ENCODE data around the gene JAG1.

JAG1 gene

DNA sequence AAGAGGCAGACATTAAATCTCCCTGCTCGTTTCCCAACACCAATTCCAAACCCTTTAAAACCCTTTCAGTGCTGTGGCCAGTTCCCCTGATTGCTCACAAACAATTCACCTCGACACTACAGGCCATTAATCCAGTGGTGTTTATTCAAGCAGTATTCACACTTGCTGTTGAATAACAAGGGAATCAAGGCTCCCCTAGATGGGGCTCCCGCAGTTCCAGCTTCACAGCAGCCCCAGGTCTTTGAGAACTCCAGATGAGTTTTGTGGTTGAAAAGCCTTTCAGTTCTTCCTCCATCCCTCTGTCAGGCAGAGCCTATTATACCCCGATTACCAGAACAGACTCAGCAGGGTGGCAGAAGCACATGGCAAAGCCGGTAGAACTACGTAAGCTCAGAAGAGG lies 36.2 kb downstream of the JAG1 start:
- H3K4me1 ChIP-seq (ENCODE audit: control insufficient read depth, insufficient read depth, low read length), result no peaks in the 10 kb centered on the region; the same call in 1 of the 2 replicates
- ChIA-PET POLR2A (no interaction called here), CTCF (interaction anchor here (0.5 to 0.6 kb wide), 2 partner anchors 366 to 1229 kb away, joined by 3 to 4 read pairs; no protein-coding TSS in a partner anchor)
- peaks cover 14 to 56% of the 10 kb centered on the region in 2 experiments; a peak in 2 of 3 replicates for H3K36me3 ChIP-seq (ENCODE audit: control insufficient read depth in 2 of 2, insufficient read depth in 1 of 2, low read length in 2 of 2)
- no peak overlapping the region for H3K27ac ChIP-seq (ENCODE audit: extremely low read depth, low read depth, low read length)
- TF ChIP-seq GLI4 (tag by site-specific recombination; IDR thresholded peaks at IDR 0.05) (no peak), ZIC2 (tag by site-specific recombination; IDR thresholded peaks at IDR 0.05) (peak; percentile 25; the same call in 1 of the 2 replicates)
- H3K9me3 ChIP-seq (ENCODE audit: control insufficient read depth, insufficient read depth, low read depth, low read length), result no peaks in the 10 kb centered on the region
- no peak overlapping the region for H3K4me3 ChIP-seq (ENCODE audit: low read depth, low read length)

DNA sequence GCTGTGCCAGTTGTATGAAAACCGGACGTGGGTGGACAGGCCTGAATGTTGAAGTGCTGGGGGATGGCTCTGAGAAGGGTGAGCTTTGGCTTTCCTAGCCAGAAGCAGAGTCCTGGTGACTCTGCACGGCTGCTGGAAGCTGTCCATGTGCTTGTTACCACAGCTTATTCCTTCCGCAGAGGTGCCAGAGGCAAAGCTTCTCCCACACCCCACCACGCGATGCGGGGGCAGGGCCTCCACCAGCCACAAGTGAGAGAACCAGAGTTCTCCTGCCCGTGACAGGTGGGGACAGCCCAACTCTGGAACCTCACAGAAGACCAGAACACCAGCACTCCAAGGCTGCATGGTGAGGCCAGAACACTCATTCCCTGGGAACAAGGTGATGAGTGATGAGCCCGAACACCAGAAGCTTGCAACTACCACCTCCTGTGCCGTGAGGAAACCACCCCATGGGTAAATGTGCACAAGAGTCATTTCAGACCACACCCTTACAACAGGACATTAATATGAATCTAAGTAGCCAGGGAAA lies 36.7 kb downstream of the JAG1 start:
- POLR2A ChIA-PET, result interaction anchor here (0.7 kb wide), 2 partner anchors 7 to 18 kb away, joined by 3 to 4 read pairs; no protein-coding TSS in a partner anchor
- TF ChIP-seq KLF1 (tag by site-specific recombination; IDR thresholded peaks at IDR 0.05) (peak; percentile 34; the same call in 1 of the 2 replicates), ZNF510 (tag by site-specific recombination; IDR thresholded peaks at IDR 0.05; ENCODE audit: insufficient replicate concordance) (no peak)
- Histone ChIP-seq H3K4me1 (ENCODE audit: control insufficient read depth, insufficient read depth, low read length) (no peaks in the 10 kb centered on the region; the same call in 1 of the 2 replicates), H3K27ac (ENCODE audit: extremely low read depth, low read depth, low read length) (no peak overlapping the region), H3K9me3 (ENCODE audit: control insufficient read depth, insufficient read depth, low read depth, low read length) (no peaks in the 10 kb centered on the region), H3K4me3 (ENCODE audit: low read depth, low read length) (no peak overlapping the region), H3K36me3 (ENCODE audit: control insufficient read depth in 2 of 2, insufficient read depth in 1 of 2, low read length in 2 of 2) (peaks cover 14 to 52% of the 10 kb centered on the region in 2 experiments; a peak in 2 of 3 replicates)
- CTCF ChIA-PET, result interaction anchor here (0.6 to 1.1 kb wide), 3 partner anchors 9 to 906 kb away, joined by 3 read pairs; no protein-coding TSS in a partner anchor

DNA sequence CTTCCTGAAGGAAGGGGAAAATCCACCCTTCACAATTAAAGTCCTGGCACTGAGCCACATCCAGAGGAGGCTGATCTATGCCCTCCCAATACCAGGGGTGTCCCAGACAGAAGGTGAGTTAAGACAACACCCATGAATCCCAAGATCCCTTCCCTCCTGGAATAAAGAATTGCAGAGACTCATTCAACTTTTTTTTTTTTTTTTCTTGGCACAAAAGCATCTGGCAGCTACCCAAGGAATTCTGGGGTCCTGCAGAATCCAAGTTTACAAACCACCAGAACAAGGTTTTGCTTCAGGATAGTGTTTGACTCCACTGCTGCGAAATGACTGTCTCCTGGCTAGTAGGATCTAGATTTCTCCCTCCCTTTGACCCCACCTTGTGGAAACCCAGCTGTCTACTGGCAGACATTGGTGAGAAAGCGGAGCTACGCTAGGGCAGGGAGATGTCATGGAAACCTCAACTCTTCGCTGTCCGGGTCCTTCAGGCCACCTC lies 37.4 kb downstream of the JAG1 start:
- no peaks in the 10 kb centered on the region; the same call in 1 of the 2 replicates for H3K4me1 ChIP-seq (ENCODE audit: control insufficient read depth, insufficient read depth, low read length)
- no peaks in the 10 kb centered on the region for H3K9me3 ChIP-seq (ENCODE audit: control insufficient read depth, insufficient read depth, low read depth, low read length)
- POLR2A ChIA-PET, result interaction anchor here (0.7 kb wide), 2 partner anchors 8 to 19 kb away, joined by 3 to 4 read pairs; no protein-coding TSS in a partner anchor
- no peak overlapping the region for H3K4me3 ChIP-seq (ENCODE audit: low read depth, low read length)
- H3K36me3 ChIP-seq (ENCODE audit: control insufficient read depth in 2 of 2, insufficient read depth in 1 of 2, low read length in 2 of 2), result peaks cover 14 to 44% of the 10 kb centered on the region in 2 experiments; a peak in 2 of 3 replicates
- TF ChIP-seq, protein P1, sequence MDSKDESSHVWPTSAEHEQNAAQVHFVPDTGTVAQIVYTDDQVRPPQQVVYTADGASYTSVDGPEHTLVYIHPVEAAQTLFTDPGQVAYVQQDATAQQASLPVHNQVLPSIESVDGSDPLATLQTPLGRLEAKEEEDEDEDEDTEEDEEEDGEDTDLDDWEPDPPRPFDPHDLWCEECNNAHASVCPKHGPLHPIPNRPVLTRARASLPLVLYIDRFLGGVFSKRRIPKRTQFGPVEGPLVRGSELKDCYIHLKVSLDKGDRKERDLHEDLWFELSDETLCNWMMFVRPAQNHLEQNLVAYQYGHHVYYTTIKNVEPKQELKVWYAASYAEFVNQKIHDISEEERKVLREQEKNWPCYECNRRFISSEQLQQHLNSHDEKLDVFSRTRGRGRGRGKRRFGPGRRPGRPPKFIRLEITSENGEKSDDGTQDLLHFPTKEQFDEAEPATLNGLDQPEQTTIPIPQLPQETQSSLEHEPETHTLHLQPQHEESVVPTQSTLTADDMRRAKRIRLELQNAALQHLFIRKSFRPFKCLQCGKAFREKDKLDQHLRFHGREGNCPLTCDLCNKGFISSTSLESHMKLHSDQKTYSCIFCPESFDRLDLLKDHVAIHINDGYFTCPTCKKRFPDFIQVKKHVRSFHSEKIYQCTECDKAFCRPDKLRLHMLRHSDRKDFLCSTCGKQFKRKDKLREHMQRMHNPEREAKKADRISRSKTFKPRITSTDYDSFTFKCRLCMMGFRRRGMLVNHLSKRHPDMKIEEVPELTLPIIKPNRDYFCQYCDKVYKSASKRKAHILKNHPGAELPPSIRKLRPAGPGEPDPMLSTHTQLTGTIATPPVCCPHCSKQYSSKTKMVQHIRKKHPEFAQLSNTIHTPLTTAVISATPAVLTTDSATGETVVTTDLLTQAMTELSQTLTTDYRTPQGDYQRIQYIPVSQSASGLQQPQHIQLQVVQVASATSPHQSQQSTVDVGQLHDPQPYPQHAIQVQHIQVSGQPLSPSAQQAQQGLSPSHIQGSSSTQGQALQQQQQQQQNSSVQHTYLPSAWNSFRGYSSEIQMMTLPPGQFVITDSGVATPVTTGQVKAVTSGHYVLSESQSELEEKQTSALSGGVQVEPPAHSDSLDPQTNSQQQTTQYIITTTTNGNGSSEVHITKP (tag by site-specific recombination; IDR thresholded peaks at IDR 0.05), result peak; percentile 51; the same call in 1 of the 2 replicates
- no peak for TF ChIP-seq ZNF626 (tag by site-specific recombination; IDR thresholded peaks at IDR 0.05)
- CTCF ChIA-PET, result interaction anchor here (0.6 to 1.1 kb wide), 3 partner anchors 9 to 907 kb away, joined by 3 read pairs; no protein-coding TSS in a partner anchor
- H3K27ac ChIP-seq (ENCODE audit: extremely low read depth, low read depth, low read length), result no peak overlapping the region

DNA sequence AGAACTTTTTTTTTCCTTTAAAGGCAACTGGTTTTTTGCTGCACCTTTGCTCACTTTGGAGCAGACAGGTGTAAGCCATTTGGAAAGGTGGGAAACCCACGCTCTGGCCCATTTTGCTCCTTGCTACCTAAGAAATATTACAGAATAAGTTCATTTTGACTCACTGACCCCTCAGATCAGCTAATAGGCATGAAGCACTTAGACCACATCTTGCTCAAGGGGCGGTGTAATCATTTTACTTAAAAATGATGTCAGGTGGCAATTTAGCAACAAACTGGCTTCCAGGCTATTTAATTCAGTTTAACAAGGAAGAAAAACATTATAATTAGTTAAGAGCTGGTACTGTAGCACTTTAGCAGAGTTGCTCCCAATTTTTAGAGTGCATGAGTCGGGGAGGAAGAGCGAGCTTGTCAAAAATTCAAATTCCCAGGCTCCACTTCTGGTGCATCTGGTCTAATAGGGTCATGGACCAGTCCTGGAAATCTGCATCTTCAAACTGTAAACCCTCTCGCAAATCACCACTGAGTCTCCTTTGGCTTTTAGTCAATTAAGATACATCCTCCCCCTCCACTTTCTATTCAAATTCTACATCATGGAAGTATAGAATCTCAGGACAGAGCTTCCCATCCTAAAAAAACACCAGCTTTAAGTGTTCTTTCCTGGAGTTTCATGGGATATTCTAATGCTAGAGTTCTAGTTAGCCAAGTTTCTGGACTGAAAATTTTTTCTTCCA lies 38.2 kb downstream of the JAG1 start:
- POLR2A ChIA-PET, result no interaction called here
- no peak overlapping the region for H3K4me3 ChIP-seq (ENCODE audit: low read depth, low read length)
- CTCF ChIA-PET, result interaction anchor here (0.7 to 1.1 kb wide), 4 partner anchors 10 to 907 kb away, joined by 3 to 4 read pairs (median 4); no protein-coding TSS in a partner anchor
- TF ChIP-seq ZBTB20 (tag by site-specific recombination; IDR thresholded peaks at IDR 0.05), result no peak
- no peak for TF ChIP-seq ZNF701 (tag by site-specific recombination; IDR thresholded peaks at IDR 0.05)
- no peak for TF ChIP-seq ZNF426 (tag by site-specific recombination; IDR thresholded peaks at IDR 0.05)
- TF ChIP-seq ZNF302 (tag by site-specific recombination; IDR thresholded peaks at IDR 0.05; ENCODE audit: low read depth), result no peak
- no peak for TF ChIP-seq ZNF776 (tag by site-specific recombination; IDR thresholded peaks at IDR 0.05; ENCODE audit: borderline replicate concordance)
- TF ChIP-seq, protein P2, sequence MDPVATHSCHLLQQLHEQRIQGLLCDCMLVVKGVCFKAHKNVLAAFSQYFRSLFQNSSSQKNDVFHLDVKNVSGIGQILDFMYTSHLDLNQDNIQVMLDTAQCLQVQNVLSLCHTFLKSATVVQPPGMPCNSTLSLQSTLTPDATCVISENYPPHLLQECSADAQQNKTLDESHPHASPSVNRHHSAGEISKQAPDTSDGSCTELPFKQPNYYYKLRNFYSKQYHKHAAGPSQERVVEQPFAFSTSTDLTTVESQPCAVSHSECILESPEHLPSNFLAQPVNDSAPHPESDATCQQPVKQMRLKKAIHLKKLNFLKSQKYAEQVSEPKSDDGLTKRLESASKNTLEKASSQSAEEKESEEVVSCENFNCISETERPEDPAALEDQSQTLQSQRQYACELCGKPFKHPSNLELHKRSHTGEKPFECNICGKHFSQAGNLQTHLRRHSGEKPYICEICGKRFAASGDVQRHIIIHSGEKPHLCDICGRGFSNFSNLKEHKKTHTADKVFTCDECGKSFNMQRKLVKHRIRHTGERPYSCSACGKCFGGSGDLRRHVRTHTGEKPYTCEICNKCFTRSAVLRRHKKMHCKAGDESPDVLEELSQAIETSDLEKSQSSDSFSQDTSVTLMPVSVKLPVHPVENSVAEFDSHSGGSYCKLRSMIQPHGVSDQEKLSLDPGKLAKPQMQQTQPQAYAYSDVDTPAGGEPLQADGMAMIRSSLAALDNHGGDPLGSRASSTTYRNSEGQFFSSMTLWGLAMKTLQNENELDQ (tag by site-specific recombination; IDR thresholded peaks at IDR 0.05; ENCODE audit: low read depth), result no peak
- TF ChIP-seq ZBTB48 (tag by site-specific recombination; IDR thresholded peaks at IDR 0.05), result no peak
- TF ChIP-seq, protein P1 (tag by site-specific recombination; IDR thresholded peaks at IDR 0.05), result no peak

More for the DNA sequence above, 38.2 kb downstream of the JAG1 start:
- peaks cover 14 to 37% of the 10 kb centered on the region in 2 experiments; a peak in 2 of 3 replicates for H3K36me3 ChIP-seq (ENCODE audit: control insufficient read depth in 2 of 2, insufficient read depth in 1 of 2, low read length in 2 of 2)
- H3K4me1 ChIP-seq (ENCODE audit: control insufficient read depth, insufficient read depth, low read length), result no peaks in the 10 kb centered on the region; the same call in 1 of the 2 replicates
- H3K9me3 ChIP-seq (ENCODE audit: control insufficient read depth, insufficient read depth, low read depth, low read length), result no peaks in the 10 kb centered on the region
- H3K27ac ChIP-seq (ENCODE audit: extremely low read depth, low read depth, low read length), result no peak overlapping the region

All from HEK293 (cell line).